Measurements from ENCODE around the gene ZBTB7C.

GRCh38 chr18:48356151-48356745, 52.9 kb downstream of the ZBTB7C start:
- TF ChIP-seq POLR2A (IDR thresholded peaks at IDR 0.05; ENCODE audit: low read depth, low read length) (no peak), SPI1 (IDR thresholded peaks at IDR 0.05; ENCODE audit: low read depth, low read length) (no peak), POLR2AphosphoS5 (IDR thresholded peaks at IDR 0.05; ENCODE audit: low read depth, low read length) (no peak), TAF1 (IDR thresholded peaks at IDR 0.05; ENCODE audit: low read depth, low read length) (no peak), POU2F2 (IDR thresholded peaks at IDR 0.05; ENCODE audit: low read depth, low read length) (no peak), PAX5 (IDR thresholded peaks at IDR 0.05; ENCODE audit: insufficient read depth, low read length, severe bottlenecking) (no peak)

Measured in GM12891 (cell line).